Measurements from ENCODE around the gene DMD.

Gene DMD

DNA sequence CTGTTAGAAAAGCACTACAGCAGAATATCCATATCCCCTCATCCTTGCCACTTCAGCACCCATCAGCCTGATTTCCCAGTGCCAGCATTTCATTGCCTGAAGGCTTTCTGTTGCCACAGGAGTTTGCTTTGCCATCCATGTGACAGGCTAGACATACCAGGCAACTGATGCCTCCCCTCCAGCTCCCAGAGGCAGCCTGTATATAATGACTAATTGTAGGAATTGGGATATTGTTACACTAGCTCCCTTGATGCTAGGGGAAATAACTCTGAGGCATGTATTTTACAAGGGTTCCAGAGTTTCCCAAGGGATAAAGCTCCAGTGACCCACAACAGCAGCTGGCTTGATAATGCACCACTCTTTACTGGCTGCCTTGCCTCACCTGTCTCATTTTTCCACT lies 1531.5 kb downstream of the DMD start:
- H3K9ac ChIP-seq (ENCODE audit: low read depth, low read length), result no peak overlapping the region
- no peaks in the 10 kb centered on the region for H3K36me3 ChIP-seq (ENCODE audit: insufficient read depth, low read depth, low read length)
- H3K4me3 ChIP-seq (ENCODE audit: low read length), result no peak overlapping the region
- H3K27ac ChIP-seq (ENCODE audit: low read length), result no peak overlapping the region
- no peaks in the 10 kb centered on the region for H3K9me3 ChIP-seq (ENCODE audit: insufficient read depth, low read depth, low read length)
- H3K4me1 ChIP-seq (ENCODE audit: insufficient read depth, low read length), result no peaks in the 10 kb centered on the region
- H3K27me3 ChIP-seq (ENCODE audit: insufficient read depth, low read length), result no peaks in the 10 kb centered on the region

DNA sequence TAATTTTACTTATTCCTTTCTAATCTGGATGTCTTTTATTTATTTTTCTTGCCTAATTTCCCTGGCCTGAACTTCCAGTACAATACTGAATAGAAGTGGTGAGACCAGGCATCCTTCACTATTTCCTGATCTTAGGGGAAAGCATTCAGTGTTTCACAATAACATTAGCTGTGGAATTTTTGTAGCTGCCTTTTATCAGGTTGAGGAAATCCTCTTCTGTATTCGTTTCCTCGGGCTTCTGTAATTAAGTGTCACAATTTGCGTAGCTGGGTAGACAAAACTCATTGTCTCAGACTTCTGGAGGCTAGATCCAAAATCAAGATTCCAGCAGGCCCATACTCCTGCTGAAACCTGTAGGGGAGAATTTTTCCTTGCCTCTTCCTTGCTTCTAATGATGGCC lies 1541.1 kb downstream of the DMD start:
- Histone ChIP-seq H3K9me3 (ENCODE audit: insufficient read depth, low read depth, low read length) (no peaks in the 10 kb centered on the region), H3K27ac (ENCODE audit: low read length) (no peak overlapping the region), H3K9ac (ENCODE audit: low read depth, low read length) (no peak overlapping the region), H3K36me3 (ENCODE audit: insufficient read depth, low read depth, low read length) (no peaks in the 10 kb centered on the region), H3K4me3 (ENCODE audit: low read length) (no peak overlapping the region), H3K4me1 (ENCODE audit: insufficient read depth, low read length) (no peaks in the 10 kb centered on the region), H3K27me3 (ENCODE audit: insufficient read depth, low read length) (no peaks in the 10 kb centered on the region)

DNA sequence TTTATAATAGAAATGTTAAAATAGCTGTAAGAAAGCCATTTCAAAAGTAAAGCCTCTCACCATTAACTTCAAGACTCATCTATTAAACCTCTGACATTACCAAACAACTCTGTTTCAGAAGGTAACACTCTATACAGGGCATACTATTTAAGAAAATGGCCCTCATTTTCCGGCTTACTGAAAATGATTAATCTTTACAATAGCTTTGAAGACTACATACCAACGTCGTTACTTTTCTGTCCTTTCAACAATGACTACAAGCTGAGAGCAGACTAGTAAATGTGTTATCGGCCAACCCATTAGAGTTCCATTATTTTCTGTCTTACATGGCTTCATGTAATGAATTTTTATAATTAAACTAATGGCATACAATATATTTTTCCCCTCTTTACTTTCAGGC lies 1545.9 kb downstream of the DMD start:
- H3K9ac ChIP-seq (ENCODE audit: low read depth, low read length), result no peak overlapping the region
- H3K4me3 ChIP-seq (ENCODE audit: low read length), result no peak overlapping the region
- no peaks in the 10 kb centered on the region for H3K27me3 ChIP-seq (ENCODE audit: insufficient read depth, low read length)
- no peaks in the 10 kb centered on the region for H3K36me3 ChIP-seq (ENCODE audit: insufficient read depth, low read depth, low read length)
- H3K27ac ChIP-seq (ENCODE audit: low read length), result no peak overlapping the region
- no peaks in the 10 kb centered on the region for H3K9me3 ChIP-seq (ENCODE audit: insufficient read depth, low read depth, low read length)
- H3K4me1 ChIP-seq (ENCODE audit: insufficient read depth, low read length), result no peaks in the 10 kb centered on the region

DNA sequence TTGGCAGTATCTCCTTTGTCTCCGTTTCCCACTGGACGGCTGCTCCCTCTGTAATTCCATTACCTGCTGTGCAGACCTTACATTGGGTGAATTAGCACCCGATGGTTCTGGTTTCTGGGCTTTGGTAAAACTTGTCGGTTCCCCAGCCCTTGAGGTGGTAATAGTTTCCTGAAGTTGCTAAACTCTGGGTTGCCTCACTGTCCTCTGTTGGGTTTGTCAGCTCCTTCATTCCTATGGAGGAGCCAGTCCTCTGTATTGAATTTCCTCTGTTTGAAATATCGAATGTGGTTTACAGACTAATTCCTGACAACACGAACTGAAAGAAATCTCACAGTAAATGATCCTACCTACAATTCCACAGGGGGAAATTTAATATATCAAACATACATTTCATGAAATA lies 1548.2 kb downstream of the DMD start:
- Histone ChIP-seq H3K9ac (ENCODE audit: low read depth, low read length) (no peak overlapping the region), H3K27ac (ENCODE audit: low read length) (no peak overlapping the region), H3K27me3 (ENCODE audit: insufficient read depth, low read length) (no peaks in the 10 kb centered on the region), H3K36me3 (ENCODE audit: insufficient read depth, low read depth, low read length) (no peaks in the 10 kb centered on the region), H3K4me1 (ENCODE audit: insufficient read depth, low read length) (no peaks in the 10 kb centered on the region), H3K9me3 (ENCODE audit: insufficient read depth, low read depth, low read length) (no peaks in the 10 kb centered on the region), H3K4me3 (ENCODE audit: low read length) (no peak overlapping the region)

DNA sequence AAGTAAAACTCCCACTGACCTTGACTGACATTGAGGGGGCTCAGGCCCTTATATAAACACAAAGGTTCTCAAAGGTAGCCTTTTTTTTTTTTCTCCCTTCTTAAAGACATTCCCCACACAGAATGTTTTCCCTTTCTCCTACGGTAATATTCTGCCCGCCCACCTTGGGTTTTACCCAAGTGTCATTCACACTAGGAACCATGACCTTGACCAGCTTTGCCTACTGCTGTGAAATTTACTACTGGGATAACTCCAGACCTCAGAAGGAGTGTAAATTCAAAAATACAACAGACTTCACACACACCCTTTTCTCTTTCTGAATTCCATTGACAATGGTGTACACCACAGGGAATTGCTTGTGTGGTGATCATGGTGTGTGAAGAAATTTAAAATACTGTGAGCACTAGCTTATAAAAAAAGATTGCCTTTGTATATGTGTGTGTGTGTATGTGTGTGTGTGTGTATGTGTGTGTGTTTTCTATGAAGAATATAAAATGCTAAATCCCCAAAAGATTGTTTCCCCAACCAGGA lies 1550.0 kb downstream of the DMD start:
- Histone ChIP-seq H3K9me3 (ENCODE audit: insufficient read depth, low read depth, low read length) (no peaks in the 10 kb centered on the region), H3K36me3 (ENCODE audit: insufficient read depth, low read depth, low read length) (no peaks in the 10 kb centered on the region), H3K27ac (ENCODE audit: low read length) (no peak overlapping the region), H3K4me3 (ENCODE audit: low read length) (no peak overlapping the region), H3K9ac (ENCODE audit: low read depth, low read length) (no peak overlapping the region), H3K27me3 (ENCODE audit: insufficient read depth, low read length) (no peaks in the 10 kb centered on the region), H3K4me1 (ENCODE audit: insufficient read depth, low read length) (no peaks in the 10 kb centered on the region)

DNA sequence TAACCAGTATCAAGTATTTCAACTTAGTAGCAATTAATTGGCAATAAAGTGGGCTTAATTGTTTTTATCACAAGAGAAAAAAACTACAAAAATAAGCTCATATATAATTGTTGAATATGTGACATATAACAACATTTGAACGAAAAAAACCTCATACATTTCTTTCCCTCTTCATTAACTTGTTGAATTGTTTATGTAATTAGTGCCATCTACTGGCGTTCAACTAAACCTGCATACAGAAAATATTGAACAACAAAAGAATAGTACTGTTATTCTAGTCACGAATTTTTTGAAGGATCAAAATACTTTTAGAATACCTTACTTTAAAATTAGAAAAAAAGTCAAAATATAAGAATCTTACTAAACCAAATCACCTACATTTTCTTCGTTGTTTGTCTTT lies 1553.0 kb downstream of the DMD start:
- no peak overlapping the region for H3K9ac ChIP-seq (ENCODE audit: low read depth, low read length)
- no peaks in the 10 kb centered on the region for H3K9me3 ChIP-seq (ENCODE audit: insufficient read depth, low read depth, low read length)
- no peak overlapping the region for H3K27ac ChIP-seq (ENCODE audit: low read length)
- H3K27me3 ChIP-seq (ENCODE audit: insufficient read depth, low read length), result no peaks in the 10 kb centered on the region
- H3K4me3 ChIP-seq (ENCODE audit: low read length), result no peak overlapping the region
- no peaks in the 10 kb centered on the region for H3K36me3 ChIP-seq (ENCODE audit: insufficient read depth, low read depth, low read length)
- no peaks in the 10 kb centered on the region for H3K4me1 ChIP-seq (ENCODE audit: insufficient read depth, low read length)

DNA sequence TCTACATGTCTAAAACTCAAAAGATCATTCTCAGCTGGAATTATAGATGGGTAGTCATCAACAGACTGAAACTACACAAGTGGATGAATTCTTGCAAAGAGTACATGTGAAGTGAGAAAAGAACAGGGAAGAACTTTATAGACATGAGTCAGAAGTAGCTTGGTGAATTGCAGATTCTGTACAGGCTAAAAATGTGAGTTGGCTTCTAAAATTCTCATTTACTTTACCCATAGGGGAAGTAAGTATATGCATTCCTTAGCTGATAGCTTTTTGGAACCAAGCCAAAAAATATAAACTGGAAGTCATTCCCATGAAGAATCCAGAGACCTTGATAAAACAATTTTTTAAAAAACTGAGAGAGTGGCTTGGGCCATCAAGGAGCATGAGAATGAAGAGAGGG lies 1555.3 kb downstream of the DMD start:
- Histone ChIP-seq H3K36me3 (ENCODE audit: insufficient read depth, low read depth, low read length) (no peaks in the 10 kb centered on the region), H3K4me3 (ENCODE audit: low read length) (no peak overlapping the region), H3K9me3 (ENCODE audit: insufficient read depth, low read depth, low read length) (no peaks in the 10 kb centered on the region), H3K27ac (ENCODE audit: low read length) (no peak overlapping the region), H3K4me1 (ENCODE audit: insufficient read depth, low read length) (no peaks in the 10 kb centered on the region), H3K27me3 (ENCODE audit: insufficient read depth, low read length) (no peaks in the 10 kb centered on the region), H3K9ac (ENCODE audit: low read depth, low read length) (no peak overlapping the region)

DNA sequence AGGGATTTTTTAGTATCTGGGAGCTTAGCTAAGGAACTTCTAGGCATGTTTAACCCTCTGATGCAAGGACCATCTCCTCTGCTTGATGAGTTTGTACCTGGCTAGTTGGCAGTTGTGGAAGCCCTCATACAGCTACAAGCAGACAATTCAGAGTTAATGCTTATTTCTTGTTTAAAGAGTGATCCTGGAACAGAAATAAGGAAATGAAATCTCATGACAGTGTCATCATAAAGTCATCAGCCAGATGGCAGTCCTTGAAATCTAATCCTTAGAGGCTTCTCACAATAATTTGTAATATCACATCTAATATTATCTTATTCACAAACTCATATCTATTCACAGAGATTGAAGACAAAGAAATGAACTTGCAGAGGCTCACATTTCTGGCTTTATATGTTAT lies 1557.9 kb downstream of the DMD start:
- H3K27ac ChIP-seq (ENCODE audit: low read length), result no peak overlapping the region
- no peaks in the 10 kb centered on the region for H3K36me3 ChIP-seq (ENCODE audit: insufficient read depth, low read depth, low read length)
- H3K9ac ChIP-seq (ENCODE audit: low read depth, low read length), result no peak overlapping the region
- H3K27me3 ChIP-seq (ENCODE audit: insufficient read depth, low read length), result no peaks in the 10 kb centered on the region
- no peaks in the 10 kb centered on the region for H3K4me1 ChIP-seq (ENCODE audit: insufficient read depth, low read length)
- H3K4me3 ChIP-seq (ENCODE audit: low read length), result no peak overlapping the region
- no peaks in the 10 kb centered on the region for H3K9me3 ChIP-seq (ENCODE audit: insufficient read depth, low read depth, low read length)

DNA sequence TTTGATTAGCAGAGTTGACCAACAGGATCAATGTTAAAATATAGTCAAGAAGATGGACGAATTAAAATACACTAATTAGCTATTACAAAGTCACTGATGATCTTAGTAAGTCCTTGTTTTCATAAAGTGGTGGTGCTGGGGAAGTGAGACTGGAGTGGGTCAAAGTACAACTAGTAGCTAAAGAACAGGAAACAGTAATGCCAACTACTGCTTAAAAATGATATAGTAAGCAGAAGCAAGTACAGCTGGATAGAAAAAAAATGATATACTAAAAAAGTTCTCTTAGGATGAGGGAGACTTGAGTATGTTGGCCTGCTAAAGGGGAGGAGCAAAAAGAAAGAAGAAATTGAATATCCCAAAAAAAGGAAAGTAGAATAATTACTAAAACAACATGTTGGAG lies 1558.7 kb downstream of the DMD start:
- Histone ChIP-seq H3K27me3 (ENCODE audit: insufficient read depth, low read length) (no peaks in the 10 kb centered on the region), H3K4me1 (ENCODE audit: insufficient read depth, low read length) (no peaks in the 10 kb centered on the region), H3K27ac (ENCODE audit: low read length) (no peak overlapping the region), H3K4me3 (ENCODE audit: low read length) (no peak overlapping the region), H3K9ac (ENCODE audit: low read depth, low read length) (no peak overlapping the region), H3K36me3 (ENCODE audit: insufficient read depth, low read depth, low read length) (no peaks in the 10 kb centered on the region), H3K9me3 (ENCODE audit: insufficient read depth, low read depth, low read length) (no peaks in the 10 kb centered on the region)

DNA sequence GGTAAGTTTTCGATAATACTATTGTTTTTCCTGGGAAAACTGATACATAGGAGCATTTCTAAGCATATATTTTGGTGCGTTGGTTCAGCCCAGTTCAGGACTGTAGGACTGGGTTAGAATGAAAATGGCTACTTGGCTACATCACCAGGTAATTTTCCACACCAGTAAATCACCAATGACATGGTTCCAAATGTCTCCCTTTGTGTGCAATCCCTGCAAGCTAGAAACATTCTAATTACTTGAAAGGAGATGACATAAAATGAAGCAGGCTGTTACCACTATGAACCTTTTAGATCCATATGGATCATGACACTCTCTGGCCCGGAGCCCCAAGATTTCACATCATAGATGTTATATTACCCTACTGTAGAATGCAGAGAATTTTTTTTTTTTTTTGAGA lies 1562.1 kb downstream of the DMD start:
- no peaks in the 10 kb centered on the region for H3K36me3 ChIP-seq (ENCODE audit: insufficient read depth, low read depth, low read length)
- no peaks in the 10 kb centered on the region for H3K4me1 ChIP-seq (ENCODE audit: insufficient read depth, low read length)
- H3K9me3 ChIP-seq (ENCODE audit: insufficient read depth, low read depth, low read length), result no peaks in the 10 kb centered on the region
- H3K27me3 ChIP-seq (ENCODE audit: insufficient read depth, low read length), result no peaks in the 10 kb centered on the region
- no peak overlapping the region for H3K27ac ChIP-seq (ENCODE audit: low read length)
- H3K9ac ChIP-seq (ENCODE audit: low read depth, low read length), result no peak overlapping the region
- no peak overlapping the region for H3K4me3 ChIP-seq (ENCODE audit: low read length)

DNA sequence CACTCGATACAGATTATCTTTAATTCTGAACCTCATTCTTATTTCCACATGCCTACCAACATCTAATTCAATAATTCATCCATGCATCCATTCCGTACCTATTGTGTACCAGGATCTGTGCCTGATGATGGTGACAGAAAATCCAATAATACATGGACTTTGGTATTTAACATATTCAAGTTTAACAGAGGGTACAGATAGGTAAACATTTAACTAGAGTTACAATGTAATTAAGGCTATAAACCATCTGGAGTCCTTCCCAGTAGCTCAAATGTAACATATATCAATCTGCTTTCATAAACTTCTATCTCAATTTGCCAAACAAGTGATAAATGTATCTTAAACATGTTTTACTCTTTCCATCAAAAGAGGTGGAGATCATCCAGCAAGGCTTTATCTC lies 1578.0 kb downstream of the DMD start:
- no peaks in the 10 kb centered on the region for H3K36me3 ChIP-seq (ENCODE audit: insufficient read depth, low read depth, low read length)
- H3K27me3 ChIP-seq (ENCODE audit: insufficient read depth, low read length), result no peaks in the 10 kb centered on the region
- H3K4me3 ChIP-seq (ENCODE audit: low read length), result no peak overlapping the region
- H3K9me3 ChIP-seq (ENCODE audit: insufficient read depth, low read depth, low read length), result no peaks in the 10 kb centered on the region
- no peak overlapping the region for H3K27ac ChIP-seq (ENCODE audit: low read length)
- no peaks in the 10 kb centered on the region for H3K4me1 ChIP-seq (ENCODE audit: insufficient read depth, low read length)
- H3K9ac ChIP-seq (ENCODE audit: low read depth, low read length), result no peak overlapping the region

DNA sequence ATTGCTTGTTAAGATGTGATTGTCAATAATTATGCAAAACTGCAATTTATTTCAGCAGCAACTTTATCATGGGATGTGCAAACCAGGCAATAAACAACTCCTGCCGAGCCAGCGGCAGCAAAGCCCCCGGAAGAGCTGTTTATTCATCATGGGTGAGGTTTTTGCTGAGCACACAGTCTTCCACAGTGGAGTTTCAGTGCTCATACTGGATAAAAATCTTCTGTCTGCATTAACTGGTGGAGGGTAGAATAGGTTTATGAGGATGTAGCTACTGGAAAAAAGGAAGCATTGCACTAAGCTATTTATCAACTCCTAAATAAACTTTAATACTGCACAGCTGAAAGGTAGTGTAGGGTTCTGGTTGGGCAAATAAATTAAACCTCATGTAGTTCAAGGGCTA lies 1582.2 kb downstream of the DMD start:
- H3K27ac ChIP-seq (ENCODE audit: low read length), result no peak overlapping the region
- no peak overlapping the region for H3K4me3 ChIP-seq (ENCODE audit: low read length)
- H3K4me1 ChIP-seq (ENCODE audit: insufficient read depth, low read length), result no peaks in the 10 kb centered on the region
- H3K9ac ChIP-seq (ENCODE audit: low read depth, low read length), result no peak overlapping the region
- H3K27me3 ChIP-seq (ENCODE audit: insufficient read depth, low read length), result no peaks in the 10 kb centered on the region
- no peaks in the 10 kb centered on the region for H3K36me3 ChIP-seq (ENCODE audit: insufficient read depth, low read depth, low read length)
- H3K9me3 ChIP-seq (ENCODE audit: insufficient read depth, low read depth, low read length), result no peaks in the 10 kb centered on the region

DNA sequence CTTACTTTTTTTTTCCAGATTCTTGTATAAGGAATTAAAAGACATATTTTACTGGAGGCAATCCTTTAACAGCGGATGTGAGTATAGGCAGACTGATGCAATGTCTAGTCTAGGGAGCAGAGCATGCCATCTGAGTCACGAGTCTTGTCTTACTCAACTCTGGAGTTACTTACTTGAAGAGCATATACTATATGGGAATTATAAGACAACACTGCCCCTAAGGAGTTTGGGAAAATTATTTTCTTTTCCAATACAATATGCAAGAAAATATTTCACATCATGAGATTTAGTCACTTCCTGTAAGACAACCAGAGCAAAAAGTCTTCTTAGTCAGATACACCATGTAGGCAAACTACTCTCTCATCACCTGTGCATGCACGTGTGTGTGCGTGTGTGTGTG lies 1602.2 kb downstream of the DMD start:
- H3K4me1 ChIP-seq (ENCODE audit: insufficient read depth, low read length), result no peaks in the 10 kb centered on the region
- no peak overlapping the region for H3K27ac ChIP-seq (ENCODE audit: low read length)
- H3K9ac ChIP-seq (ENCODE audit: low read depth, low read length), result no peak overlapping the region
- H3K27me3 ChIP-seq (ENCODE audit: insufficient read depth, low read length), result no peaks in the 10 kb centered on the region
- H3K4me3 ChIP-seq (ENCODE audit: low read length), result no peak overlapping the region
- H3K9me3 ChIP-seq (ENCODE audit: insufficient read depth, low read depth, low read length), result no peaks in the 10 kb centered on the region
- no peaks in the 10 kb centered on the region for H3K36me3 ChIP-seq (ENCODE audit: insufficient read depth, low read depth, low read length)

Data from iPS-20b (cell line).